Stimulated activated CD8-positive, alpha-beta memory T cell treated with anti-CD3 and anti-CD28 coated beads, Interleukin-7, amount 100 ng/mL, for 1 hour (primary cell): ENCODE measurements around the gene RHD.
"Not testable (repeated sequence)": the region's sequence is repeated elsewhere in the genome, so short reads cannot be mapped to it uniquely, and the experiment has no call there.

ENCODE experiments used
- DNase-seq, 2 donors: peaks; one replicate each; pipeline ENCODE4 v3.0.0-alpha.2; 2020; ENCODE audit warnings: low read depth in 2 of 2

The RHD gene

GRCh38 chr1:25308168-25308567 lies 35.9 kb downstream of the RHD start:
- not testable (repeated sequence) for DNase-seq

- not testable (repeated sequence) for DNase-seq
Measured at GRCh38 chr1:25309085-25309484, 36.8 kb downstream of the RHD start.

- DNase-seq, result not testable (repeated sequence)
Measured at GRCh38 chr1:25309486-25309885, 37.2 kb downstream of the RHD start.

- not testable (repeated sequence) for DNase-seq
Measured at GRCh38 chr1:25312806-25313470, 40.6 kb downstream of the RHD start.

- not testable (repeated sequence) for DNase-seq
Measured at GRCh38 chr1:25320314-25320938, 48.1 kb downstream of the RHD start.

GRCh38 chr1:25322127-25322526 lies 49.8 kb downstream of the RHD start:
- DNase-seq, result not testable (repeated sequence)

- not testable (repeated sequence) for DNase-seq
Measured at GRCh38 chr1:25324407-25324806, 52.1 kb downstream of the RHD start.

- not testable (repeated sequence) for DNase-seq
Measured at GRCh38 chr1:25327864-25328790, 55.8 kb downstream of the RHD start.

- not testable (repeated sequence) for DNase-seq
Measured at GRCh38 chr1:25328791-25329185, 56.5 kb downstream of the RHD start.

GRCh38 chr1:25329336-25329735 lies 57.0 kb downstream of the RHD start:
- not testable (repeated sequence) for DNase-seq

- not testable (repeated sequence) for DNase-seq
Measured at GRCh38 chr1:25329950-25330349, 57.6 kb downstream of the RHD start.

GRCh38 chr1:25336922-25337354 lies 64.6 kb downstream of the RHD start:
- DNase-seq, result not testable (repeated sequence)

- DNase-seq, result not testable (repeated sequence)
Measured at GRCh38 chr1:25337483-25338187, 65.3 kb downstream of the RHD start.

GRCh38 chr1:25338188-25338981 lies 66.1 kb downstream of the RHD start, which contains the start of gene TMEM50A:
Gene TMEM50A, plus strand, starts transcription at chr1:25338334. Its CDS starts 2,153 bp downstream, at chr1:25340487.
- DNase-seq, result peak; percentile 78 to 82

GRCh38 chr1:25338986-25339385 lies 66.7 kb downstream of the RHD start:
- no peak for DNase-seq

GRCh38 chr1:25341746-25342145 lies 69.4 kb downstream of the RHD start:
- no peak for DNase-seq

- DNase-seq, result no peak
Measured at GRCh38 chr1:25342846-25343245, 70.5 kb downstream of the RHD start.

- no peak for DNase-seq
Measured at GRCh38 chr1:25343872-25344271, 71.6 kb downstream of the RHD start.

- DNase-seq, result no peak
Measured at GRCh38 chr1:25347556-25347955, 75.2 kb downstream of the RHD start.

GRCh38 chr1:25349606-25350005 lies 77.3 kb downstream of the RHD start:
- no peak for DNase-seq
